HepG2 (cell line): ENCODE results near the gene LDLR. TPM values are rescaled to one million over a fixed set of nuclear protein-coding genes. Genes with fewer than 3 reads are reported as not detected.

ENCODE experiments used
- CENPX ChIP-seq: sonication (generic); formaldehyde crosslinking; IDR thresholded peaks from 2 replicates; pipeline ENCODE4 v1.9.0; 2021; ENCODE audit warnings: mild to moderate bottlenecking, missing genetic modification reagents, moderate library complexity
- CHD4 ChIP-seq: fragments of 200-600 bp; sonication (generic); IDR thresholded peaks from 2 replicates; pipeline ENCODE4 v1.7.0; 2017; ENCODE audit warnings: mild to moderate bottlenecking, low read length, borderline replicate concordance
- EED ChIP-seq: sonication (generic); formaldehyde crosslinking; IDR thresholded peaks from 2 replicates; pipeline ENCODE4 v1.5.0; 2020; ENCODE audit warnings: mild to moderate bottlenecking, missing genetic modification reagents
- KLF11 ChIP-seq: IDR thresholded peaks from 2 replicates; pipeline ENCODE4 v1.6.1; 2016; ENCODE audit warnings: missing compliant biosample characterization
- MAFK ChIP-seq, 2 experiments: IDR thresholded peaks in 1 of 2; conservative IDR thresholded peaks in 1 of 2; 2 replicates each; pipeline ENCODE4 v1.6.1; 2011; ENCODE audit warnings: improper control_type of control experiment in 2 of 2, low read length in 2 of 2
- MED1 ChIP-seq: sonication (generic); formaldehyde crosslinking; IDR thresholded peaks from 2 replicates; pipeline ENCODE4 v1.4.0; 2020; ENCODE audit warnings: missing genetic modification reagents
- MIER3 ChIP-seq: IDR thresholded peaks from 2 replicates; pipeline ENCODE4 v1.6.1; 2016; ENCODE audit warnings: missing compliant biosample characterization, borderline replicate concordance
- NBN ChIP-seq: fragments of 450-650 bp; conservative IDR thresholded peaks from 2 replicates; pipeline ENCODE4 v1.6.1; 2017
- PCBP1 ChIP-seq: fragments of 200-400 bp; formaldehyde crosslinking; IDR thresholded peaks from 2 replicates; pipeline ENCODE4 v1.6.1; 2017; ENCODE audit warnings: mild to moderate bottlenecking, low read depth, low read length, borderline replicate concordance
- SIX4 ChIP-seq: sonication (generic); formaldehyde crosslinking; IDR thresholded peaks from 2 replicates; pipeline ENCODE4 v1.4.0; 2020; ENCODE audit warnings: missing genetic modification reagents
- ZNF331 ChIP-seq: sonication (generic); formaldehyde crosslinking; IDR thresholded peaks from 2 replicates; pipeline ENCODE4 v1.4.0; 2020; ENCODE audit warnings: missing genetic modification reagents
- ZNF549 ChIP-seq: sonication (generic); formaldehyde crosslinking; IDR thresholded peaks from 2 replicates; pipeline ENCODE4 v1.5.0; 2020; ENCODE audit warnings: missing genetic modification reagents
- ZNF619 ChIP-seq: sonication (generic); formaldehyde crosslinking; IDR thresholded peaks from 2 replicates; pipeline ENCODE4 v1.4.0; 2020; ENCODE audit warnings: mild to moderate bottlenecking, missing genetic modification reagents
- ZNF660 ChIP-seq: sonication (generic); formaldehyde crosslinking; IDR thresholded peaks from 2 replicates; pipeline ENCODE4 v1.5.1; 2020; ENCODE audit warnings: mild to moderate bottlenecking, low read depth, missing genetic modification reagents, borderline replicate concordance
- ZNF678 ChIP-seq: sonication (generic); formaldehyde crosslinking; IDR thresholded peaks from 2 replicates; pipeline ENCODE4 v1.4.0; 2020; ENCODE audit warnings: mild to moderate bottlenecking, missing genetic modification reagents
- polyA plus RNA-seq, 8 experiments: library from polyadenylated mRNA; depleted of rRNA in 3 of 8; stranded (reverse) in 7 of 8; unstranded in 1 of 8; fragments of >200 nt; fragmentation: Illumina TruSeq in 4 of 8; extraction: Trizol in 4 of 8; gene quantifications; 2 replicates each; pipeline versions ENCODE4 v1.2.1 to v1.2.3, GENCODE V29; 2011 to 2016; ENCODE audit warnings: low read depth in 4 of 8, missing spikeins in 1 of 8, mixed read lengths in 1 of 8; ENCODE audit not compliant: insufficient read depth in 1 of 8
- total RNA-seq, 5 experiments: library from RNA; depleted of rRNA; stranded (reverse); fragments of >200 nt; fragmentation: Illumina TruSeq; extraction: Trizol; gene quantifications; 2 replicates each; pipeline ENCODE4 v1.2.3, GENCODE V29; 2016; ENCODE audit warnings: low read depth in 1 of 5
- TF ChIP-seq, protein P1 (sequence below): sonication (generic); formaldehyde crosslinking; conservative IDR thresholded peaks from 2 replicates; pipeline ENCODE4 v1.8.0; 2022; ENCODE audit warnings: missing genetic modification reagents
- TF ChIP-seq, protein P2 (sequence below), 2 experiments: sonication (generic) in 1 of 2; formaldehyde crosslinking in 1 of 2; IDR thresholded peaks; 2 replicates each; pipeline versions ENCODE4 v1.4.0 to v1.6.1; 2018 to 2020; ENCODE audit warnings: missing genetic modification reagents in 2 of 2, borderline replicate concordance in 1 of 2, low read depth in 1 of 2, mild to moderate bottlenecking in 1 of 2, missing biosample characterization in 1 of 2
- TF ChIP-seq, protein P3 (sequence below): sonication (generic); formaldehyde crosslinking; IDR thresholded peaks from 2 replicates; pipeline ENCODE4 v1.5.1; 2020; ENCODE audit warnings: missing genetic modification reagents, mild to moderate bottlenecking, borderline replicate concordance
- TF ChIP-seq, protein P4 (sequence below): sonication (generic); formaldehyde crosslinking; IDR thresholded peaks from 2 replicates; pipeline ENCODE4 v1.4.0; 2020; ENCODE audit warnings: missing genetic modification reagents, mild to moderate bottlenecking, borderline replicate concordance
- TF ChIP-seq, protein P5 (sequence below): sonication (generic); formaldehyde crosslinking; IDR thresholded peaks from 2 replicates; pipeline ENCODE4 v1.9.0; 2021; ENCODE audit warnings: missing genetic modification reagents, mild to moderate bottlenecking, borderline replicate concordance

Gene LDLR
- total and polyA plus RNA-seq, 2 of the 13 experiments (the other 11 are each of a cell fraction or from before 2014, with no cell fraction given), result 51.6 to 92.5 TPM

DNA sequence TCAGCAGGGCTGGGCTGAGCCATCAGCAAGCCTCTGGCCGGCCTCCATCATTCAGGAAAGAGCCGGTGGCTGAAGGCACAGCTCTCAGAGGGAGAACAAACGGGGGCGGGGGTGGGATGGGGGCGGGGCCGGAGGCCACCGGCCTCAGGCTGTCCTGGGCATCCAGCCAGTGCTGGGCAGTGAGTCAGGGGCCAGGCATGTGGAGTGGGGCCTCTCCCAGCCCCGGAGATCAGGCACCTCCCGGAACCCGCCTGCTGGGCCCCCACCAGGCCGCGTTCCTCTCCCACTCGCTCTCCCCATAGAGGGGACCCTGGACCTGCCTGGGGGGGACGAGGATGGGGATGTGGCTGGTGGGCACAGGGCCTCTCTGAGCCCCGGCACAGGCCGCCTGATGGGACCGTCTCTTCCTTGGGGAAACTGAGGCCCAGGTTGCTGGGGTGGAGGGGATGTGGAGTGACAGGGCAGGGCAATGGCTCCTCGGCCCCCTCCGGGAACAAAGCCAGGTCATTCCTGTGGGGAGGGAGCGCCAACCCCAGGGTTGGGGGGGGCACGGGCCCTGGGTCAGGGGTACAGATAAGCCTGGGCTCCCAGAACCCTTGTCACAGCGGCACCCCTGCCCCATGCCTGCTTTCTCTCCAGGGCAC lies 53.4 kb downstream of the LDLR start (continued):
- TF ChIP-seq ZNF619 (CRISPR knock-in tag) (no peak), CHD4 (0 out of 2 replicates have a peak, but pooled peaks have one; percentile 54), CENPX (CRISPR knock-in tag) (no peak), KLF11 (CRISPR knock-in tag) (no peak), PCBP1 (peak; percentile 82; the same call in 1 of the 2 replicates), MED1 (peak; percentile 72; the same call in 1 of the 2 replicates), ZNF660 (CRISPR knock-in tag) (no peak), NBN (no peak), MIER3 (CRISPR knock-in tag) (no peak), SIX4 (CRISPR knock-in tag) (no peak), ZNF331 (no peak), MAFK (conservative IDR thresholded peaks at IDR 0.05 in 1 of 2, IDR thresholded peaks at IDR 0.05 in 1 of 2; ENCODE audit: low read length in 2 of 2) (no peak), ZNF678 (CRISPR knock-in tag) (no peak), ZNF549 (CRISPR knock-in tag) (no peak), EED (no peak)
- TF ChIP-seq, protein P1, sequence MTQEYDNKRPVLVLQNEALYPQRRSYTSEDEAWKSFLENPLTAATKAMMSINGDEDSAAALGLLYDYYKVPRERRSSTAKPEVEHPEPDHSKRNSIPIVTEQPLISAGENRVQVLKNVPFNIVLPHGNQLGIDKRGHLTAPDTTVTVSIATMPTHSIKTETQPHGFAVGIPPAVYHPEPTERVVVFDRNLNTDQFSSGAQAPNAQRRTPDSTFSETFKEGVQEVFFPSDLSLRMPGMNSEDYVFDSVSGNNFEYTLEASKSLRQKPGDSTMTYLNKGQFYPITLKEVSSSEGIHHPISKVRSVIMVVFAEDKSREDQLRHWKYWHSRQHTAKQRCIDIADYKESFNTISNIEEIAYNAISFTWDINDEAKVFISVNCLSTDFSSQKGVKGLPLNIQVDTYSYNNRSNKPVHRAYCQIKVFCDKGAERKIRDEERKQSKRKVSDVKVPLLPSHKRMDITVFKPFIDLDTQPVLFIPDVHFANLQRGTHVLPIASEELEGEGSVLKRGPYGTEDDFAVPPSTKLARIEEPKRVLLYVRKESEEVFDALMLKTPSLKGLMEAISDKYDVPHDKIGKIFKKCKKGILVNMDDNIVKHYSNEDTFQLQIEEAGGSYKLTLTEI (CRISPR knock-in tag), result no peak
- TF ChIP-seq, protein P2, sequence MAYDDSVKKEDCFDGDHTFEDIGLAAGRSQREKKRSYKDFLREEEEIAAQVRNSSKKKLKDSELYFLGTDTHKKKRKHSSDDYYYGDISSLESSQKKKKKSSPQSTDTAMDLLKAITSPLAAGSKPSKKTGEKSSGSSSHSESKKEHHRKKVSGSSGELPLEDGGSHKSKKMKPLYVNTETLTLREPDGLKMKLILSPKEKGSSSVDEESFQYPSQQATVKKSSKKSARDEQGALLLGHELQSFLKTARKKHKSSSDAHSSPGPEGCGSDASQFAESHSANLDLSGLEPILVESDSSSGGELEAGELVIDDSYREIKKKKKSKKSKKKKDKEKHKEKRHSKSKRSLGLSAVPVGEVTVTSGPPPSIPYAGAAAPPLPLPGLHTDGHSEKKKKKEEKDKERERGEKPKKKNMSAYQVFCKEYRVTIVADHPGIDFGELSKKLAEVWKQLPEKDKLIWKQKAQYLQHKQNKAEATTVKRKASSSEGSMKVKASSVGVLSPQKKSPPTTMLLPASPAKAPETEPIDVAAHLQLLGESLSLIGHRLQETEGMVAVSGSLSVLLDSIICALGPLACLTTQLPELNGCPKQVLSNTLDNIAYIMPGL (CRISPR knock-in tag; IDR thresholded peaks at IDR 0.05; ENCODE audit: borderline replicate concordance in 1 of 2, low read depth in 1 of 2), result 0 out of 4 replicates have a peak, but pooled peaks have one; percentile 16 to 32
- TF ChIP-seq, protein P3, sequence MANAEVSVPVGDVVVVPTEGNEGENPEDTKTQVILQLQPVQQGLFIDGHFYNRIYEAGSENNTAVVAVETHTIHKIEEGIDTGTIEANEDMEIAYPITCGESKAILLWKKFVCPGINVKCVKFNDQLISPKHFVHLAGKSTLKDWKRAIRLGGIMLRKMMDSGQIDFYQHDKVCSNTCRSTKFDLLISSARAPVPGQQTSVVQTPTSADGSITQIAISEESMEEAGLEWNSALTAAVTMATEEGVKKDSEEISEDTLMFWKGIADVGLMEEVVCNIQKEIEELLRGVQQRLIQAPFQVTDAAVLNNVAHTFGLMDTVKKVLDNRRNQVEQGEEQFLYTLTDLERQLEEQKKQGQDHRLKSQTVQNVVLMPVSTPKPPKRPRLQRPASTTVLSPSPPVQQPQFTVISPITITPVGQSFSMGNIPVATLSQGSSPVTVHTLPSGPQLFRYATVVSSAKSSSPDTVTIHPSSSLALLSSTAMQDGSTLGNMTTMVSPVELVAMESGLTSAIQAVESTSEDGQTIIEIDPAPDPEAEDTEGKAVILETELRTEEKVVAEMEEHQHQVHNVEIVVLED (CRISPR knock-in tag), result no peak; the same call in 1 of the 2 replicates
- TF ChIP-seq, protein P4, sequence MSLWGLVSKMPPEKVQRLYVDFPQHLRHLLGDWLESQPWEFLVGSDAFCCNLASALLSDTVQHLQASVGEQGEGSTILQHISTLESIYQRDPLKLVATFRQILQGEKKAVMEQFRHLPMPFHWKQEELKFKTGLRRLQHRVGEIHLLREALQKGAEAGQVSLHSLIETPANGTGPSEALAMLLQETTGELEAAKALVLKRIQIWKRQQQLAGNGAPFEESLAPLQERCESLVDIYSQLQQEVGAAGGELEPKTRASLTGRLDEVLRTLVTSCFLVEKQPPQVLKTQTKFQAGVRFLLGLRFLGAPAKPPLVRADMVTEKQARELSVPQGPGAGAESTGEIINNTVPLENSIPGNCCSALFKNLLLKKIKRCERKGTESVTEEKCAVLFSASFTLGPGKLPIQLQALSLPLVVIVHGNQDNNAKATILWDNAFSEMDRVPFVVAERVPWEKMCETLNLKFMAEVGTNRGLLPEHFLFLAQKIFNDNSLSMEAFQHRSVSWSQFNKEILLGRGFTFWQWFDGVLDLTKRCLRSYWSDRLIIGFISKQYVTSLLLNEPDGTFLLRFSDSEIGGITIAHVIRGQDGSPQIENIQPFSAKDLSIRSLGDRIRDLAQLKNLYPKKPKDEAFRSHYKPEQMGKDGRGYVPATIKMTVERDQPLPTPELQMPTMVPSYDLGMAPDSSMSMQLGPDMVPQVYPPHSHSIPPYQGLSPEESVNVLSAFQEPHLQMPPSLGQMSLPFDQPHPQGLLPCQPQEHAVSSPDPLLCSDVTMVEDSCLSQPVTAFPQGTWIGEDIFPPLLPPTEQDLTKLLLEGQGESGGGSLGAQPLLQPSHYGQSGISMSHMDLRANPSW (CRISPR knock-in tag), result no peak
- TF ChIP-seq, protein P5, sequence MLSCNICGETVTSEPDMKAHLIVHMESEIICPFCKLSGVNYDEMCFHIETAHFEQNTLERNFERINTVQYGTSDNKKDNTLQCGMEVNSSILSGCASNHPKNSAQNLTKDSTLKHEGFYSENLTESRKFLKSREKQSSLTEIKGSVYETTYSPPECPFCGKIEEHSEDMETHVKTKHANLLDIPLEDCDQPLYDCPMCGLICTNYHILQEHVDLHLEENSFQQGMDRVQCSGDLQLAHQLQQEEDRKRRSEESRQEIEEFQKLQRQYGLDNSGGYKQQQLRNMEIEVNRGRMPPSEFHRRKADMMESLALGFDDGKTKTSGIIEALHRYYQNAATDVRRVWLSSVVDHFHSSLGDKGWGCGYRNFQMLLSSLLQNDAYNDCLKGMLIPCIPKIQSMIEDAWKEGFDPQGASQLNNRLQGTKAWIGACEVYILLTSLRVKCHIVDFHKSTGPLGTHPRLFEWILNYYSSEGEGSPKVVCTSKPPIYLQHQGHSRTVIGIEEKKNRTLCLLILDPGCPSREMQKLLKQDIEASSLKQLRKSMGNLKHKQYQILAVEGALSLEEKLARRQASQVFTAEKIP (CRISPR knock-in tag), result no peak
